GM12878 (cell line): ENCODE results near the gene APOM. TPM values are rescaled to one million over a fixed set of nuclear protein-coding genes. Genes with fewer than 3 reads are reported as not detected.
A peak's percentile ranks its signal among the peaks of the same experiment; 100 is the strongest.

Source experiments
- BCLAF1 ChIP-seq: fragments of 450-650 bp; IDR thresholded peaks from 2 replicates; pipeline ENCODE4 v1.6.1; 2017; ENCODE audit warnings: antibody characterized with exemption, mild to moderate bottlenecking, moderate library complexity
- BHLHE40 ChIP-seq, 2 experiments: fragments of 450-650 bp in 1 of 2; IDR thresholded peaks; 2 replicates each; pipeline ENCODE4 v1.6.1; 2011 to 2017; ENCODE audit warnings: low read depth in 2 of 2, borderline replicate concordance in 1 of 2, improper control_type of control experiment in 1 of 2, low read length in 1 of 2, mild to moderate bottlenecking in 1 of 2
- CHD1 ChIP-seq: IDR thresholded peaks from 2 replicates; pipeline ENCODE4 v1.6.1; 2012; ENCODE audit warnings: low read depth, low read length, improper control_type of control experiment
- CHD2 ChIP-seq: IDR thresholded peaks from 2 replicates; pipeline ENCODE4 v1.6.1; 2011; ENCODE audit warnings: low read depth, low read length, improper control_type of control experiment, borderline replicate concordance
- CUX1 ChIP-seq: IDR thresholded peaks from 2 replicates; pipeline ENCODE4 v1.6.1; 2012; ENCODE audit warnings: improper control_type of control experiment, low read depth, low read length; ENCODE audit not compliant: insufficient replicate concordance
- EED ChIP-seq: sonication (generic); IDR thresholded peaks from 2 replicates; pipeline ENCODE4 v1.6.1; 2016; ENCODE audit warnings: antibody characterized with exemption, low read depth
- EGR1 ChIP-seq, 2 experiments: IDR thresholded peaks; 1 replicate in 1 of 2; 2 replicates in 1 of 2; pipeline ENCODE4 v1.6.1; 2011 to 2012; ENCODE audit warnings: low read depth in 2 of 2, low read length in 2 of 2, borderline replicate concordance in 1 of 2, mild to moderate bottlenecking in 1 of 2, moderate library complexity in 1 of 2
- ETV6 ChIP-seq, 2 experiments: fragments of 450-650 bp in 1 of 2; IDR thresholded peaks in 1 of 2; conservative IDR thresholded peaks in 1 of 2; 2 replicates each; pipeline ENCODE4 v1.6.1; 2014; ENCODE audit warnings: antibody characterized with exemption in 1 of 2, borderline replicate concordance in 1 of 2, low read depth in 1 of 2, mild to moderate bottlenecking in 1 of 2, moderate library complexity in 1 of 2
- FOXK2 ChIP-seq: fragments of 450-650 bp; IDR thresholded peaks from 2 replicates; pipeline ENCODE4 v1.6.1; 2017; ENCODE audit warnings: mild to moderate bottlenecking, moderate library complexity
- GABPA ChIP-seq: IDR thresholded peaks from 2 replicates; pipeline ENCODE4 v1.6.1; 2014; ENCODE audit warnings: antibody characterized with exemption, low read depth, mild to moderate bottlenecking, inconsistent platforms
- IRF4 ChIP-seq: IDR thresholded peaks from 2 replicates; pipeline ENCODE4 v1.6.1; 2011; ENCODE audit warnings: low read depth, low read length
- MYB ChIP-seq: fragments of 150-350 bp; IDR thresholded peaks from 2 replicates; pipeline ENCODE4 v1.6.1; 2014; ENCODE audit warnings: mild to moderate bottlenecking, low read depth, low read length, borderline replicate concordance
- MYC ChIP-seq: IDR thresholded peaks from 2 replicates; pipeline ENCODE4 v1.6.1; 2011; ENCODE audit warnings: mild to moderate bottlenecking, low read length, moderate library complexity, inconsistent platforms; ENCODE audit not compliant: insufficient read depth, insufficient replicate concordance, insufficient read length, severe bottlenecking
- PRDM15 ChIP-seq: fragments of 450-650 bp; formaldehyde crosslinking; IDR thresholded peaks from 2 replicates; pipeline ENCODE4 v1.4.0; 2020; ENCODE audit warnings: mild to moderate bottlenecking, moderate library complexity
- SREBF1 ChIP-seq: IDR thresholded peaks from 2 replicates; pipeline ENCODE4 v1.6.1; 2012; ENCODE audit warnings: mild to moderate bottlenecking, low read length
- TARDBP ChIP-seq: IDR thresholded peaks from 2 replicates; pipeline ENCODE4 v1.6.1; 2016; ENCODE audit warnings: borderline replicate concordance
- polyA plus RNA-seq, 11 experiments: library from polyadenylated mRNA; depleted of rRNA in 4 of 11; unstranded in 6 of 11; stranded (reverse) in 5 of 11; fragments of >200 nt; fragmentation: Nextera tagmentation in 4 of 11; fragmentation: Illumina TruSeq in 1 of 11; extraction: Ambion mirVana in 4 of 11; extraction: Trizol in 1 of 11; gene quantifications; 1 replicate in 1 of 11; 2 replicates in 10 of 11; pipeline versions ENCODE4 v1.2.1 to v1.2.3, GENCODE V29; 2011 to 2016; ENCODE audit warnings: inconsistent platforms in 2 of 11, missing spikeins in 2 of 11, low read depth in 1 of 11
- total RNA-seq, 4 experiments: library from RNA; depleted of rRNA in 3 of 4; stranded (reverse); fragments of >200 nt in 3 of 4; fragmentation: Illumina TruSeq in 1 of 4; extraction: Trizol in 1 of 4; gene quantifications; 2 replicates each; pipeline versions ENCODE4 v1.2.1 to v1.2.3, GENCODE V29; 2013 to 2021

Gene APOM
- total and polyA plus RNA-seq, 10 of the 15 experiments (the other 5 are each of a cell fraction or from before 2014, with no cell fraction given): 4.0 to 14.1 (median 7.1) TPM

GRCh38 chr6:31664790-31665500, 9.3 kb downstream of the APOM start, which contains the start of gene GPANK1 (continued):
- TF ChIP-seq MYB (no peak), SREBF1 (no peak), FOXK2 (peak; percentile 81), ETV6 (conservative IDR thresholded peaks at IDR 0.05 in 1 of 2, IDR thresholded peaks at IDR 0.05 in 1 of 2; ENCODE audit: borderline replicate concordance in 1 of 2, low read depth in 1 of 2) (no peak), PRDM15 (CRISPR knock-in tag) (no peak), MYC (no peak), CHD2 (no peak), EGR1 (IDR thresholded peaks at IDR 0.05; ENCODE audit: borderline replicate concordance in 1 of 2, low read depth in 2 of 2, low read length in 2 of 2) (peak in 1 of 2 experiments; percentile 44; a peak in 1 of 3 replicates), BCLAF1 (no peak), IRF4 (no peak), CHD1 (no peak), GABPA (no peak; the same call in 1 of the 2 replicates), CUX1 (no peak), EED (no peak), TARDBP (no peak), BHLHE40 (IDR thresholded peaks at IDR 0.05; ENCODE audit: borderline replicate concordance in 1 of 2, low read depth in 2 of 2, low read length in 1 of 2) (peak; percentile 63 to 81)
